KBM-7 (cell line): ENCODE results near the gene VCAM1.
"Not testable (repeated sequence)": the region's sequence is repeated elsewhere in the genome, so short reads cannot be mapped to it uniquely, and the experiment has no call there.

Experiments
- DNase-seq: peaks from one replicate; pipeline ENCODE4 v3.0.0-alpha.2; 2015
- in situ Hi-C: fragments of 300-500 bp; cut with MboI; formaldehyde crosslinking; loops from 2 replicates; pipeline ENCODE4 v1.14.3; 2020; ENCODE audit warnings: low sequenced_read_pairs, low pct_unique_long_range_greater_than_20kb, mixed read lengths

The VCAM1 gene

GRCh38 chr1:100769906-100770646 lies 50.5 kb downstream of the VCAM1 start:
- in situ Hi-C loops, result no loop called here
- no peak for DNase-seq

DNA sequence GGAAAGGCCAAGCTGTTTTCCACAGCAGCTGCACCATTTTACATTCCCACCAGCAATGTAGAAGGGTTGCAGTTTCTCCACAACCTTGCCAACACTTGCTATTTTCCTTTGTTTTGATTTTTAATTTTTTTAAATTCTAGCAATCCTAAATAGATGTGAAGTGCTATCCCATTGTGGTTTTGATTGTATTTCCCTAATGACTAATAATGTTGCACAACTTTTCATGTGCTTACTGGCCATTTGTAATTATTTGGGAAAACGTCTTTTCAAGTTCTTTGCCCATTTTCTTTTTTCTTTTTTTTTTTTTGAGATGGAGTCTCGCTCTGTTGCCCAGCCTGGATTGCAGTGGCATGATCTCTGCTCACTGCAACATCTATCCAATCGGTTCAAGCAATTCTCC lies 53.9 kb downstream of the VCAM1 start:
- no peak for DNase-seq
- in situ Hi-C loops, result no loop called here

- DNase-seq, result no peak
- in situ Hi-C loops, result no loop called here
These were observed 54.8 kb downstream of the VCAM1 start for GRCh38 chr1:100774370-100774769.

GRCh38 chr1:100775483-100775882 lies 55.9 kb downstream of the VCAM1 start:
- no peak for DNase-seq
- in situ Hi-C loops, result no loop called here

DNA sequence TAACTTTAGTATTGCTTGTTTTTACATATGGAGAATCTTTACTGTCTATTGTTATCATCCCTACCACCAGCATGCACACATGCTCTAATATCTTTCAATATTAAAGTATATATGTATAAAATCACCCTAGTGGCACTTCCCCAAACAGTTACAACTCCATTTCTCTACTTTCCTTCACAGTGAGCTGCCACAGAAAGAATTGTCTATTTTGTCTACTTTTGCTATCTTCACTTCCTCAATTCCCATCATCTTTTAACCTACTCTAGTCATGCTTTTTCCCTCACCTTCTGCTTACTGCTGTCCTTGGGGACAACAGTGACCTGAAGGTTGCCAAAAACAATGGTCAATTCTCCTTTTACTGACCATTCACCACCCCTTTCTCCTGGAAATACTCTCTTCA lies 59.2 kb downstream of the VCAM1 start:
- in situ Hi-C loops, result no loop called here
- DNase-seq, result no peak

DNA sequence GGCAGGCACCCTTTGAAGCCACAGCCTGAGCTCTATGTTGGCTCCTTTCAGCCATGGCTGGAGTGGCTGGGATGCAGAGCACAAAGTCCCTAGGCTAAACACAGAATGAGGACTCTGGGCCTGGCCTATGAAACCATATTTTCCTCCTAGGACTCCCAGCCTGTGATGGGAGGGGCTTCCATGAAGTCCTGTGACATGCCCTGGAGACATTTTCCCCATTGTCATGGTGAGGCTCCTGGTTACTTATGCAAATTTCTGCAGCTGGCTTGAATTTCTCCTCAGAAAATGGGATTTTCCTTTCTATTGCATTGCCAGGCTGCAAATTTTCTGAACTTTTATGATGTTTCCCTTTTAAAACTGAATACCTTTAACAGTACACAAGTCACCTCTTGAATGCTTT lies 61.3 kb downstream of the VCAM1 start:
- no peak for DNase-seq
- in situ Hi-C loops, result no loop called here

DNA sequence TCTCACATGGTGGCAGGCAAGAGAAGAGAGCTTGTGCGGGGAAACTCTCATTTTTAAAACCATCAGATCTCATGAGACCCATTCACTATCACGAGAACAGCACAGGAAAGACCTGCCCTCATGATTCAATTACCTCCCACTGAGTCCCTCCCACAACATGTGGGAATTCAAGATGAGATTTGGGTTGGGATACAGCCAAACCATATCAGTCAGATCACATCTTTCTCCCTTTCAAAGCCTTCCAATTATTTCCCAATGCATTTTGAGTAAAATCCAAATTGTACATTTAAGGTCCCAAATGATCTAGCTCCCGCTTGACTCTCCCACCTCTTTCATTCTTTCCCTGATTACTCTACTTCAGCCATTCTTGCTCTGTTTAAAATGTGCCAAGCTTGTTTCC lies 62.2 kb downstream of the VCAM1 start:
- in situ Hi-C loops, DNase-seq: not testable (repeated sequence)

DNA sequence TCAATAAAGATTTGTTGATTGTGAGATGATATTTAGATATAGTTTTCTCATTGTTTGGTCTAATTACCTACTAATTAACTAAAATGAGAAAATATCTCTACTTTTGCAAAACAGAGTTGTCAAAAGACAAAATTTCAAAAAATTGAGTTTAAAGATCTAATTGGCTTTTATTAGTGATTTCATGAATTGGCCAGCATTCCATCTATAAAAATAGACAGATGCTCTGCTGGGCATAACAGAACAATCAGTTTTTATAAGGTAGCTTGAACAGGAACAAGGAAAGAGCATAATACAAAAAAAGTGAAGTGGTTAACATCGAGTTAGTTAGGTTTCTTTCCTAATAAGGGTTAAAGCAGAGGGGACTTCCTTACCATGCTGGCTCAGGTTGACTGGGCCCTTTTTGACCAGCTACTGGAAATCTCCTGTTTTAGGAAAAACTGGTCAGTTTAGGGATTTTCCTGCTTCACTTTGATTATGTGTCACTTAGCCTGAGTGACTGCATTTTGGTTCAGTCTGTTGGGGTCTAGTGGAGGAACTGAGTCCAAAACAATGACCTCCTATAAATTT lies 63.0 kb downstream of the VCAM1 start:
- DNase-seq, result no peak
- in situ Hi-C loops, result no loop called here

GRCh38 chr1:100785470-100786052 lies 66.0 kb downstream of the VCAM1 start:
- in situ Hi-C loops, result no loop called here
- DNase-seq, result peak; percentile 67

- DNase-seq, result no peak
- in situ Hi-C loops, result no loop called here
These were observed 67.3 kb downstream of the VCAM1 start for GRCh38 chr1:100786870-100787269.
